GM23338 (cell line): ENCODE results near the gene DLST. TPM values are rescaled to one million over a fixed set of nuclear protein-coding genes. Genes with fewer than 3 reads are reported as not detected.

Experiments
- ATAC-seq: fragments of 200-7000 bp; cut with Tn5 transposase; 3 replicates; pipeline ENCODE4 v1.9.1; 2020
- DNase-seq: peaks from one replicate; pipeline ENCODE4 v3.0.0-alpha.2; 2015; ENCODE audit warnings: low spot score
- H2AFZ ChIP-seq: fragments of 200-600 bp; sonication (generic); 2 replicates; pipeline ENCODE4 v1.8.0; 2016; ENCODE audit warnings: antibody characterized with exemption, mild to moderate bottlenecking, moderate library complexity
- H3F3A ChIP-seq: fragments of 200-600 bp; sonication (generic); replicated peaks from 2 replicates; pipeline ENCODE4 v1.8.0; 2017; ENCODE audit warnings: antibody characterized with exemption, mixed run types, low read depth
- H3K27ac ChIP-seq: fragments of 200-600 bp; sonication (generic); 2 replicates; pipeline ENCODE4 v1.6.1; 2016; ENCODE audit warnings: low read depth
- H3K27me3 ChIP-seq: fragments of 200-600 bp; sonication (generic); 2 replicates; pipeline ENCODE4 v1.8.0; 2016; ENCODE audit warnings: mild to moderate bottlenecking, mixed run types, moderate library complexity; ENCODE audit not compliant: insufficient read depth
- H3K36me3 ChIP-seq: fragments of 200-600 bp; sonication (generic); 2 replicates; pipeline ENCODE4 v1.8.0; 2016; ENCODE audit warnings: mild to moderate bottlenecking; ENCODE audit not compliant: insufficient read depth
- H3K4me1 ChIP-seq: fragments of 200-600 bp; sonication (generic); 2 replicates; pipeline ENCODE4 v1.8.0; 2016; ENCODE audit warnings: mild to moderate bottlenecking, moderate library complexity; ENCODE audit not compliant: insufficient read depth
- H3K4me2 ChIP-seq: fragments of 200-600 bp; sonication (generic); 2 replicates; pipeline ENCODE4 v1.7.1; 2017; ENCODE audit warnings: mixed run types
- H3K4me3 ChIP-seq: fragments of 200-600 bp; sonication (generic); 2 replicates; pipeline ENCODE4 v1.6.1; 2016; ENCODE audit warnings: mixed run types
- H3K79me2 ChIP-seq: fragments of 200-600 bp; sonication (generic); replicated peaks from 2 replicates; pipeline ENCODE4 v1.8.0; 2017; ENCODE audit warnings: mild to moderate bottlenecking; ENCODE audit not compliant: insufficient read depth
- H3K9me2 ChIP-seq: fragments of 200-600 bp; sonication (generic); 2 replicates; pipeline ENCODE4 v1.8.0; 2017; ENCODE audit not compliant: insufficient read depth
- H4K20me1 ChIP-seq: fragments of 200-600 bp; sonication (generic); replicated peaks from 2 replicates; pipeline ENCODE4 v1.8.0; 2017; ENCODE audit warnings: mild to moderate bottlenecking; ENCODE audit not compliant: insufficient read depth
- H3K27ac Mint-ChIP-seq: 2 replicates; pipeline ENCODE4 v1.8.0; 2020; ENCODE audit warnings: inconsistent platforms, mild to moderate bottlenecking, moderate library complexity, mixed read lengths
- H3K27me3 Mint-ChIP-seq: 3 replicates; pipeline ENCODE4 v1.8.0; 2022; ENCODE audit warnings: low read depth, mild to moderate bottlenecking, moderate library complexity, mixed read lengths, inconsistent platforms; ENCODE audit not compliant: insufficient read depth, poor library complexity
- H3K36me3 Mint-ChIP-seq: 3 replicates; pipeline ENCODE4 v1.8.0; 2021; ENCODE audit warnings: low read depth, mild to moderate bottlenecking, inconsistent platforms, moderate library complexity, mixed read lengths
- H3K4me1 Mint-ChIP-seq: 3 replicates; pipeline ENCODE4 v1.8.0; 2020; ENCODE audit warnings: mild to moderate bottlenecking, inconsistent platforms, mixed read lengths
- H3K4me3 Mint-ChIP-seq: 3 replicates; pipeline ENCODE4 v1.8.0; 2021; ENCODE audit warnings: moderate library complexity, mild to moderate bottlenecking, inconsistent platforms, mixed read lengths
- H3K9me3 Mint-ChIP-seq: 3 replicates; pipeline ENCODE4 v1.8.0; 2020; ENCODE audit warnings: moderate library complexity, mild to moderate bottlenecking, inconsistent platforms, mixed read lengths
- CREB1 ChIP-seq: fragments of 250-450 bp; sonication (Bioruptor Pico); IDR thresholded peaks from 2 replicates; pipeline ENCODE4 v1.5.0; 2020; ENCODE audit warnings: low read depth, mild to moderate bottlenecking, moderate library complexity
- CTCF ChIP-seq, 2 experiments: fragments of 200-600 bp in 1 of 2; sonication (generic) in 1 of 2; conservative IDR thresholded peaks; 2 replicates each; pipeline versions ENCODE4 v1.5.1 to v1.6.1; 2016 to 2017; ENCODE audit warnings: antibody characterized with exemption in 2 of 2, low read depth in 2 of 2, mild to moderate bottlenecking in 2 of 2, moderate library complexity in 1 of 2
- ETS1 ChIP-seq: IDR thresholded peaks from 2 replicates; pipeline ENCODE4 v1.6.1; 2016; ENCODE audit warnings: antibody characterized with exemption
- EZH2 ChIP-seq: fragments of 200-600 bp; sonication (generic); IDR thresholded peaks from one replicate; pipeline ENCODE4 v1.8.0; 2017; ENCODE audit warnings: antibody characterized with exemption, mild to moderate bottlenecking, low read depth; ENCODE audit not compliant: unreplicated experiment
- EZH2phosphoT487 ChIP-seq: fragments of 200-600 bp; sonication (generic); IDR thresholded peaks from one replicate; pipeline ENCODE4 v1.8.1; 2018; ENCODE audit warnings: antibody characterized with exemption; ENCODE audit not compliant: unreplicated experiment
- JUNB ChIP-seq: IDR thresholded peaks from one replicate; pipeline ENCODE4 v1.6.1; 2016; ENCODE audit warnings: antibody characterized with exemption; ENCODE audit not compliant: unreplicated experiment
- POLR2AphosphoS5 ChIP-seq: IDR thresholded peaks from 2 replicates; pipeline ENCODE4 v1.6.1; 2016; ENCODE audit warnings: antibody characterized with exemption, low read depth
- STAT1 ChIP-seq: IDR thresholded peaks from one replicate; pipeline ENCODE4 v1.6.1; 2016; ENCODE audit warnings: antibody characterized with exemption; ENCODE audit not compliant: unreplicated experiment
- ZNF331 ChIP-seq: fragments of 250-450 bp; sonication (Bioruptor Pico); IDR thresholded peaks from 2 replicates; pipeline ENCODE4 v1.5.0; 2020; ENCODE audit warnings: low read depth, mild to moderate bottlenecking, moderate library complexity
- polyA plus RNA-seq: library from polyadenylated mRNA; unstranded; fragments of >200 nt; fragmentation: Nextera tagmentation; extraction: Ambion mirVana; gene quantifications from 2 replicates; pipeline ENCODE4 v1.2.1, GENCODE V29; 2016
- total RNA-seq: library from RNA; depleted of rRNA; stranded (reverse); fragments of >200 nt; shearing (Covaris generic); gene quantifications from 2 replicates; pipeline ENCODE4 v1.2.3, GENCODE V29; 2014
- TF ChIP-seq, protein P1 (sequence below): fragments of 250-450 bp; sonication (Bioruptor Pico); IDR thresholded peaks from 2 replicates; pipeline ENCODE4 v1.5.0; 2020; ENCODE audit warnings: mild to moderate bottlenecking, moderate library complexity
- TF ChIP-seq, protein P2 (sequence below): IDR thresholded peaks from one replicate; pipeline ENCODE4 v1.6.1; 2018; ENCODE audit warnings: antibody characterized with exemption; ENCODE audit not compliant: unreplicated experiment

The DLST gene
- total and polyA plus RNA-seq, 2 experiments from 2014 or later, result 11.2 to 106 TPM

DNA sequence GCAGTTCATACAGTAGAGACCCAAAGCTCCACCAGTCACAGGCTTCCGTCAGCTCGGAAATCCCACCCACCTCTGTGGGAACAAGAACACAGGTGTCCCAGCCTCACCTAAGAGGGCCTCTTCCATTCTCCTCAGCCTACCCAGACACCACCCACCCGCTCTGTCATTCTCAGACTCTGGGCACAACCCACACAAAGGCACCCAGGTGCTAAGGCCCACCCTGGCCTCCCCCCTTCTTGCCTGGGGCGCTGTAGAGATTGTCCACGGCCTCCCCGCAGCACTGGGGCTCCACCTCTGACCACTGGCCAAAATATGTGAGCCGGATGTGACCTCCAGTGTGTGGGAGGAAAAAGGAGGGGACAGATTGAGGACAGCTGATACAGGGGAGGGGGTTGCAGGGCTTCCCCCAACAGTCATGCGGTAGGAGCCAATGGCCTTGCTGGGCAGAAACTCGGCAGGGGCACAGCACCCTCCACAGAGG lies 27.2 kb downstream of the DLST start:
- Mint-ChIP-seq H3K27me3 (peaks cover 11% of the 10 kb centered on the region), H3K9me3 (no peaks in the 10 kb centered on the region), H3K4me1 (no peaks in the 10 kb centered on the region; the same call in 1 of the 3 replicates), H3K4me3 (no peak overlapping the region), H3K36me3 (peaks cover 13% of the 10 kb centered on the region), H3K27ac (no peak overlapping the region; the same call in 1 of the 2 replicates)
- no peaks in the 10 kb centered on the region for H3K79me2 ChIP-seq
- no peak overlapping the region for H3K4me2 ChIP-seq
- 0 out of 2 replicates have a peak, but pooled peaks cover 3% of the 10 kb centered on the region for H3F3A ChIP-seq
- no peak for TF ChIP-seq CTCF (conservative IDR thresholded peaks at IDR 0.05; ENCODE audit: low read depth in 2 of 2)
- TF ChIP-seq, protein P1, sequence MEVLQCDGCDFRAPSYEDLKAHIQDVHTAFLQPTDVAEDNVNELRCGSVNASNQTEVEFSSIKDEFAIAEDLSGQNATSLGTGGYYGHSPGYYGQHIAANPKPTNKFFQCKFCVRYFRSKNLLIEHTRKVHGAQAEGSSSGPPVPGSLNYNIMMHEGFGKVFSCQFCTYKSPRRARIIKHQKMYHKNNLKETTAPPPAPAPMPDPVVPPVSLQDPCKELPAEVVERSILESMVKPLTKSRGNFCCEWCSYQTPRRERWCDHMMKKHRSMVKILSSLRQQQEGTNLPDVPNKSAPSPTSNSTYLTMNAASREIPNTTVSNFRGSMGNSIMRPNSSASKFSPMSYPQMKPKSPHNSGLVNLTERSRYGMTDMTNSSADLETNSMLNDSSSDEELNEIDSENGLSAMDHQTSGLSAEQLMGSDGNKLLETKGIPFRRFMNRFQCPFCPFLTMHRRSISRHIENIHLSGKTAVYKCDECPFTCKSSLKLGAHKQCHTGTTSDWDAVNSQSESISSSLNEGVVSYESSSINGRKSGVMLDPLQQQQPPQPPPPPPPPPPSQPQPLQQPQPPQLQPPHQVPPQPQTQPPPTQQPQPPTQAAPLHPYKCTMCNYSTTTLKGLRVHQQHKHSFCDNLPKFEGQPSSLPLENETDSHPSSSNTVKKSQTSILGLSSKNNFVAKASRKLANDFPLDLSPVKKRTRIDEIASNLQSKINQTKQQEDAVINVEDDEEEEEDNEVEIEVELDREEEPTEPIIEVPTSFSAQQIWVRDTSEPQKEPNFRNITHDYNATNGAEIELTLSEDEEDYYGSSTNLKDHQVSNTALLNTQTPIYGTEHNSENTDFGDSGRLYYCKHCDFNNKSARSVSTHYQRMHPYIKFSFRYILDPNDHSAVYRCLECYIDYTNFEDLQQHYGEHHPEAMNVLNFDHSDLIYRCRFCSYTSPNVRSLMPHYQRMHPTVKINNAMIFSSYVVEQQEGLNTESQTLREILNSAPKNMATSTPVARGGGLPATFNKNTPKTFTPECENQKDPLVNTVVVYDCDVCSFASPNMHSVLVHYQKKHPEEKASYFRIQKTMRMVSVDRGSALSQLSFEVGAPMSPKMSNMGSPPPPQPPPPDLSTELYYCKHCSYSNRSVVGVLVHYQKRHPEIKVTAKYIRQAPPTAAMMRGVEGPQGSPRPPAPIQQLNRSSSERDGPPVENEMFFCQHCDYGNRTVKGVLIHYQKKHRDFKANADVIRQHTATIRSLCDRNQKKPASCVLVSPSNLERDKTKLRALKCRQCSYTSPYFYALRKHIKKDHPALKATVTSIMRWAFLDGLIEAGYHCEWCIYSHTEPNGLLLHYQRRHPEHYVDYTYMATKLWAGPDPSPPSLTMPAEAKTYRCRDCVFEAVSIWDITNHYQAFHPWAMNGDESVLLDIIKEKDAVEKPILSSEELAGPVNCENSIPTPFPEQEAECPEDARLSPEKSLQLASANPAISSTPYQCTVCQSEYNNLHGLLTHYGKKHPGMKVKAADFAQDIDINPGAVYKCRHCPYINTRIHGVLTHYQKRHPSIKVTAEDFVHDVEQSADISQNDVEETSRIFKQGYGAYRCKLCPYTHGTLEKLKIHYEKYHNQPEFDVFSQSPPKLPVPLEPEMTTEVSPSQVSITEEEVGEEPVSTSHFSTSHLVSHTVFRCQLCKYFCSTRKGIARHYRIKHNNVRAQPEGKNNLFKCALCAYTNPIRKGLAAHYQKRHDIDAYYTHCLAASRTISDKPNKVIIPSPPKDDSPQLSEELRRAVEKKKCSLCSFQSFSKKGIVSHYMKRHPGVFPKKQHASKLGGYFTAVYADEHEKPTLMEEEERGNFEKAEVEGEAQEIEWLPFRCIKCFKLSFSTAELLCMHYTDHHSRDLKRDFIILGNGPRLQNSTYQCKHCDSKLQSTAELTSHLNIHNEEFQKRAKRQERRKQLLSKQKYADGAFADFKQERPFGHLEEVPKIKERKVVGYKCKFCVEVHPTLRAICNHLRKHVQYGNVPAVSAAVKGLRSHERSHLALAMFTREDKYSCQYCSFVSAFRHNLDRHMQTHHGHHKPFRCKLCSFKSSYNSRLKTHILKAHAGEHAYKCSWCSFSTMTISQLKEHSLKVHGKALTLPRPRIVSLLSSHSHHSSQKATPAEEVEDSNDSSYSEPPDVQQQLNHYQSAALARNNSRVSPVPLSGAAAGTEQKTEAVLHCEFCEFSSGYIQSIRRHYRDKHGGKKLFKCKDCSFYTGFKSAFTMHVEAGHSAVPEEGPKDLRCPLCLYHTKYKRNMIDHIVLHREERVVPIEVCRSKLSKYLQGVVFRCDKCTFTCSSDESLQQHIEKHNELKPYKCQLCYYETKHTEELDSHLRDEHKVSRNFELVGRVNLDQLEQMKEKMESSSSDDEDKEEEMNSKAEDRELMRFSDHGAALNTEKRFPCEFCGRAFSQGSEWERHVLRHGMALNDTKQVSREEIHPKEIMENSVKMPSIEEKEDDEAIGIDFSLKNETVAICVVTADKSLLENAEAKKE (CRISPR knock-in tag), result no peak
- TF ChIP-seq STAT1, result no peak
- no peak for TF ChIP-seq CREB1
- no peak for TF ChIP-seq ZNF331
- no peak for TF ChIP-seq JUNB
- TF ChIP-seq EZH2phosphoT487, result no peak
- TF ChIP-seq, protein P2, sequence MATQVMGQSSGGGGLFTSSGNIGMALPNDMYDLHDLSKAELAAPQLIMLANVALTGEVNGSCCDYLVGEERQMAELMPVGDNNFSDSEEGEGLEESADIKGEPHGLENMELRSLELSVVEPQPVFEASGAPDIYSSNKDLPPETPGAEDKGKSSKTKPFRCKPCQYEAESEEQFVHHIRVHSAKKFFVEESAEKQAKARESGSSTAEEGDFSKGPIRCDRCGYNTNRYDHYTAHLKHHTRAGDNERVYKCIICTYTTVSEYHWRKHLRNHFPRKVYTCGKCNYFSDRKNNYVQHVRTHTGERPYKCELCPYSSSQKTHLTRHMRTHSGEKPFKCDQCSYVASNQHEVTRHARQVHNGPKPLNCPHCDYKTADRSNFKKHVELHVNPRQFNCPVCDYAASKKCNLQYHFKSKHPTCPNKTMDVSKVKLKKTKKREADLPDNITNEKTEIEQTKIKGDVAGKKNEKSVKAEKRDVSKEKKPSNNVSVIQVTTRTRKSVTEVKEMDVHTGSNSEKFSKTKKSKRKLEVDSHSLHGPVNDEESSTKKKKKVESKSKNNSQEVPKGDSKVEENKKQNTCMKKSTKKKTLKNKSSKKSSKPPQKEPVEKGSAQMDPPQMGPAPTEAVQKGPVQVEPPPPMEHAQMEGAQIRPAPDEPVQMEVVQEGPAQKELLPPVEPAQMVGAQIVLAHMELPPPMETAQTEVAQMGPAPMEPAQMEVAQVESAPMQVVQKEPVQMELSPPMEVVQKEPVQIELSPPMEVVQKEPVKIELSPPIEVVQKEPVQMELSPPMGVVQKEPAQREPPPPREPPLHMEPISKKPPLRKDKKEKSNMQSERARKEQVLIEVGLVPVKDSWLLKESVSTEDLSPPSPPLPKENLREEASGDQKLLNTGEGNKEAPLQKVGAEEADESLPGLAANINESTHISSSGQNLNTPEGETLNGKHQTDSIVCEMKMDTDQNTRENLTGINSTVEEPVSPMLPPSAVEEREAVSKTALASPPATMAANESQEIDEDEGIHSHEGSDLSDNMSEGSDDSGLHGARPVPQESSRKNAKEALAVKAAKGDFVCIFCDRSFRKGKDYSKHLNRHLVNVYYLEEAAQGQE, result no peak
- no peak for TF ChIP-seq EZH2
- no peak for TF ChIP-seq POLR2AphosphoS5
- no peak for TF ChIP-seq ETS1
- no peaks in the 10 kb centered on the region for H3K36me3 ChIP-seq
- H3K27me3 ChIP-seq, result no peaks in the 10 kb centered on the region
- no peaks in the 10 kb centered on the region for H3K9me2 ChIP-seq
- H3K4me1 ChIP-seq, result no peaks in the 10 kb centered on the region
- no peak overlapping the region for H2AFZ ChIP-seq
- DNase-seq, result no peak
- H4K20me1 ChIP-seq, result peaks cover under 1% of the 10 kb centered on the region
- H3K4me3 ChIP-seq, result no peak overlapping the region
- ATAC-seq, result no peak; the same call in 2 of the 3 replicates
- H3K27ac ChIP-seq, result no peak overlapping the region
